GM12878 (cell line): ENCODE data around the gene CIROP. TPM values are rescaled to one million over a fixed set of nuclear protein-coding genes. Genes with fewer than 3 reads are reported as not detected.

Experiments used
- ATAC-seq: fragments of 200-7000 bp; cut with Tn5 transposase; 3 replicates; pipeline ENCODE4 v1.9.1; 2020; ENCODE audit warnings: mild to moderate bottlenecking, moderate library complexity
- BruUV-seq: library from RNA; stranded (reverse); fragments of 400-500 nt; replicated peaks from 2 replicates; lab custom pipeline; 2021; lab: Mats Ljungman, UMichigan
- CTCF ChIA-PET: fragments of 300-600 bp; sonication (Branson Sonifier 250); formaldehyde crosslinking; extraction: SDS; loops from one replicate; lab custom pipeline; 2021; ENCODE audit warnings: inconsistent platforms; lab: Yijun Ruan, JAX
- POLR2A ChIA-PET: fragments of 350-600 bp; formaldehyde crosslinking; extraction: SDS; loops from one replicate; lab custom pipeline; 2021; ENCODE audit warnings: inconsistent platforms; lab: Charles Lee
- RAD21 ChIA-PET: fragments of 300-600 bp; sonication (Branson Sonifier 250); formaldehyde crosslinking; loops from one replicate; lab custom pipeline; 2023; ENCODE audit warnings: antibody characterized with exemption; ENCODE audit not compliant: unreplicated experiment; lab: Charles Lee
- SMC1A ChIA-PET: fragments of 300-600 bp; sonication (Branson Sonifier 250); formaldehyde crosslinking; loops from one replicate; lab custom pipeline; 2023; ENCODE audit not compliant: unreplicated experiment, uncharacterized antibody; lab: Charles Lee
- DNase-seq: peaks from one replicate; pipeline ENCODE4 v3.0.0-alpha.2; 2011; ENCODE audit warnings: low read depth, low spot score
- FAIRE-seq: peaks from 3 replicates; lab custom pipeline; 2011; peaks lifted over from hg19 to GRCh38; lab: Jason Lieb, UNC
- H2AFZ ChIP-seq: 2 replicates; pipeline ENCODE4 v1.6.0; 2011; ENCODE audit warnings: low read depth, low read length, control low read depth; ENCODE audit not compliant: control insufficient read depth
- H3K27ac ChIP-seq: 2 replicates; pipeline ENCODE4 v1.5.1; 2011; ENCODE audit warnings: control low read depth; ENCODE audit not compliant: control insufficient read depth, insufficient read depth
- H3K27me3 ChIP-seq, 2 experiments: replicated peaks in 1 of 2; 2 replicates each; pipeline versions ENCODE4 v1.6.0 to v1.6.1; 2011; ENCODE audit warnings: low read length in 1 of 2; ENCODE audit not compliant: control insufficient read depth in 2 of 2, insufficient read depth in 2 of 2
- H3K36me3 ChIP-seq, 2 experiments: 2 replicates each; pipeline ENCODE4 v1.5.1; 2011; ENCODE audit warnings: low read length in 1 of 2; ENCODE audit not compliant: control insufficient read depth in 2 of 2, insufficient read depth in 2 of 2
- H3K4me1 ChIP-seq: 2 replicates; pipeline ENCODE4 v1.6.1; 2011; ENCODE audit warnings: mild to moderate bottlenecking, low read length, moderate library complexity, mixed read lengths; ENCODE audit not compliant: control insufficient read depth, insufficient read depth
- H3K4me2 ChIP-seq: 2 replicates; pipeline ENCODE4 v1.6.0; 2011; ENCODE audit warnings: control low read depth; ENCODE audit not compliant: control insufficient read depth, insufficient read depth
- H3K4me3 ChIP-seq: fragments of 200-600 bp; sonication (generic); 2 replicates; pipeline ENCODE4 v1.5.1; 2016
- H3K79me2 ChIP-seq: 2 replicates; pipeline ENCODE4 v1.6.0; 2011; ENCODE audit warnings: low read length; ENCODE audit not compliant: control insufficient read depth, insufficient read depth
- H3K9ac ChIP-seq: 2 replicates; pipeline ENCODE4 v1.8.0; 2011; ENCODE audit warnings: low read length, control low read depth, mixed read lengths; ENCODE audit not compliant: control insufficient read depth, insufficient read depth
- H3K9me3 ChIP-seq: replicated peaks from 3 replicates; pipeline ENCODE4 v1.5.1; 2011; ENCODE audit warnings: mild to moderate bottlenecking, low read length; ENCODE audit not compliant: control insufficient read depth, insufficient read depth
- H4K20me1 ChIP-seq: 2 replicates; pipeline ENCODE4 v1.6.0; 2011; ENCODE audit not compliant: control insufficient read depth, insufficient read depth
- BHLHE40 ChIP-seq, 2 experiments: fragments of 450-650 bp in 1 of 2; IDR thresholded peaks; 2 replicates each; pipeline ENCODE4 v1.6.1; 2011 to 2017; ENCODE audit warnings: low read depth in 2 of 2, borderline replicate concordance in 1 of 2, improper control_type of control experiment in 1 of 2, low read length in 1 of 2, mild to moderate bottlenecking in 1 of 2
- CBX3 ChIP-seq: fragments of 200-600 bp; sonication (generic); IDR thresholded peaks from 2 replicates; pipeline ENCODE4 v1.6.1; 2016; ENCODE audit warnings: low read depth, borderline replicate concordance
- CEBPB ChIP-seq, 2 experiments: fragments of 150-350 bp in 1 of 2; IDR thresholded peaks; 2 replicates each; pipeline ENCODE4 v1.6.1; 2012 to 2014; ENCODE audit warnings: low read depth in 2 of 2, low read length in 2 of 2, borderline replicate concordance in 1 of 2, inconsistent platforms in 1 of 2
- GABPA ChIP-seq: IDR thresholded peaks from 2 replicates; pipeline ENCODE4 v1.6.1; 2014; ENCODE audit warnings: antibody characterized with exemption, low read depth, mild to moderate bottlenecking, inconsistent platforms
- IKZF2 ChIP-seq, 2 experiments: fragments of 450-650 bp; IDR thresholded peaks; 2 replicates each; pipeline ENCODE4 v1.6.1; 2017; ENCODE audit warnings: mild to moderate bottlenecking in 2 of 2, moderate library complexity in 2 of 2
- IRF3 ChIP-seq: fragments of 450-650 bp; IDR thresholded peaks from 2 replicates; pipeline ENCODE4 v1.6.1; 2014; ENCODE audit warnings: mild to moderate bottlenecking
- MTA2 ChIP-seq: fragments of 450-650 bp; IDR thresholded peaks from 2 replicates; pipeline ENCODE4 v1.6.1; 2016; ENCODE audit warnings: low read depth, mild to moderate bottlenecking, moderate library complexity
- NFIC ChIP-seq: IDR thresholded peaks from 2 replicates; pipeline ENCODE4 v1.6.1; 2012; ENCODE audit warnings: low read depth, mild to moderate bottlenecking, inconsistent platforms, low read length, moderate library complexity
- NRF1 ChIP-seq: conservative IDR thresholded peaks from 2 replicates; pipeline ENCODE4 v1.6.1; 2011; ENCODE audit warnings: mild to moderate bottlenecking, low read depth, low read length, improper control_type of control experiment
- RCOR1 ChIP-seq: conservative IDR thresholded peaks from 2 replicates; pipeline ENCODE4 v1.6.1; 2012; ENCODE audit warnings: low read depth, low read length, improper control_type of control experiment
- RELB ChIP-seq: fragments of 450-650 bp; IDR thresholded peaks from 2 replicates; pipeline ENCODE4 v1.6.1; 2017; ENCODE audit warnings: low read depth, mild to moderate bottlenecking, moderate library complexity
- STAT1 ChIP-seq: fragments of 450-650 bp; conservative IDR thresholded peaks from 2 replicates; pipeline ENCODE4 v1.6.1; 2014; ENCODE audit warnings: antibody characterized with exemption, mild to moderate bottlenecking
- TCF3 ChIP-seq: IDR thresholded peaks from 2 replicates; pipeline ENCODE4 v1.6.1; 2012; ENCODE audit warnings: low read depth, mild to moderate bottlenecking, low read length, borderline replicate concordance; ENCODE audit not compliant: insufficient read depth
- YBX1 ChIP-seq: fragments of 450-650 bp; IDR thresholded peaks from 2 replicates; pipeline ENCODE4 v1.6.1; 2016; ENCODE audit warnings: antibody characterized with exemption
- ZBED1 ChIP-seq: IDR thresholded peaks from 2 replicates; pipeline ENCODE4 v1.6.1; 2016; ENCODE audit warnings: borderline replicate concordance
- ZNF274 ChIP-seq: IDR thresholded peaks from one replicate; pipeline ENCODE4 v1.8.0; 2011; ENCODE audit not compliant: insufficient read length, insufficient read depth
- ZNF384 ChIP-seq: IDR thresholded peaks from 2 replicates; pipeline ENCODE4 v1.6.1; 2012; ENCODE audit warnings: low read depth, mild to moderate bottlenecking, low read length, improper control_type of control experiment, borderline replicate concordance
- ZSCAN29 ChIP-seq: fragments of 450-650 bp; IDR thresholded peaks from 2 replicates; pipeline ENCODE4 v1.6.1; 2017; ENCODE audit warnings: mild to moderate bottlenecking, moderate library complexity
- WGBS: methylation state at CpG from one replicate; pipeline ENCODE4 v1.1.6; 2016; ENCODE audit warnings: low lambda C conversion rate; ENCODE audit not compliant: insufficient replicate concordance, insufficient coverage; ENCODE audit errors: missing lambda C conversion rate; 5-methylcytosine and 5-hydroxymethylcytosine counted together
- in situ Hi-C: fragments of 300-500 bp; cut with MboI; formaldehyde crosslinking; loops from 9 replicates; pipeline ENCODE4 v1.14.3; 2018; ENCODE audit warnings: mixed read lengths
- intact Hi-C: fragments of 100-400 bp; cut with micrococcal nuclease; formaldehyde crosslinking; loops from one replicate; pipeline ENCODE4 v1.14.2; 2022; ENCODE audit not compliant: unreplicated experiment
- polyA plus RNA-seq, 11 experiments: library from polyadenylated mRNA; depleted of rRNA in 4 of 11; unstranded in 6 of 11; stranded (reverse) in 5 of 11; fragments of >200 nt; fragmentation: Nextera tagmentation in 4 of 11; fragmentation: Illumina TruSeq in 1 of 11; extraction: Ambion mirVana in 4 of 11; extraction: Trizol in 1 of 11; gene quantifications; 1 replicate in 1 of 11; 2 replicates in 10 of 11; pipeline versions ENCODE4 v1.2.1 to v1.2.3, GENCODE V29; 2011 to 2016; ENCODE audit warnings: inconsistent platforms in 2 of 11, missing spikeins in 2 of 11, low read depth in 1 of 11
- total RNA-seq, 4 experiments: library from RNA; depleted of rRNA in 3 of 4; stranded (reverse); fragments of >200 nt in 3 of 4; fragmentation: Illumina TruSeq in 1 of 4; extraction: Trizol in 1 of 4; gene quantifications; 2 replicates each; pipeline versions ENCODE4 v1.2.1 to v1.2.3, GENCODE V29; 2013 to 2021

The CIROP gene
- total and polyA plus RNA-seq, 10 of the 15 experiments (the other 5 are each of a cell fraction or from before 2014, with no cell fraction given): not detected

- TF ChIP-seq RELB: no peak
- TF ChIP-seq GABPA: no peak
- no peak for TF ChIP-seq NFIC
Measured at GRCh38 chr14:23127861-23128260, 23.1 kb upstream of the CIROP start (continued).

GRCh38 chr14:23126548-23127278 lies 21.9 kb upstream of the CIROP start:
- no peaks in the 10 kb centered on the region for H4K20me1 ChIP-seq
- in situ Hi-C loops (loop anchor here (10.0 kb wide), 1 partner anchor 58 kb away; the partner anchor contains the start of gene SLC7A8), intact Hi-C loops (no loop called here)
- RAD21 ChIA-PET: no interaction called here
- SMC1A ChIA-PET: interaction anchor here (1.0 kb wide), 1 partner anchor 254 kb away, joined by 3 read pairs; no protein-coding TSS in a partner anchor
- H3K9me3 ChIP-seq: no peaks in the 10 kb centered on the region
- DNase-seq (no peak), FAIRE-seq (no peak), ATAC-seq (no peak)
- H3K27ac ChIP-seq: no peak overlapping the region
- no peaks in the 10 kb centered on the region for H3K79me2 ChIP-seq
- H2AFZ ChIP-seq: no peak overlapping the region
- CTCF ChIA-PET: no interaction called here
- H3K4me2 ChIP-seq: no peak overlapping the region
- no peak overlapping the region for H3K9ac ChIP-seq
- no peak for TF ChIP-seq BHLHE40 (IDR thresholded peaks at IDR 0.05; ENCODE audit: borderline replicate concordance in 1 of 2, low read depth in 2 of 2, low read length in 1 of 2)
- no peak for TF ChIP-seq CBX3
- no peak for TF ChIP-seq IRF3
- no peak for TF ChIP-seq ZNF274
- no peak for TF ChIP-seq TCF3
- no peak for TF ChIP-seq STAT1
- no peak for TF ChIP-seq NRF1
- TF ChIP-seq MTA2: no peak
- TF ChIP-seq RCOR1: no peak
- TF ChIP-seq ZSCAN29: no peak
- no peak for TF ChIP-seq CEBPB (IDR thresholded peaks at IDR 0.05; ENCODE audit: borderline replicate concordance in 1 of 2, low read depth in 2 of 2, low read length in 2 of 2)
- TF ChIP-seq ZNF384: no peak
- TF ChIP-seq YBX1: no peak
- TF ChIP-seq ZBED1: no peak
- TF ChIP-seq IKZF2 (IDR thresholded peaks at IDR 0.05): no peak
- TF ChIP-seq RELB: no peak
- POLR2A ChIA-PET: no interaction called here
- BruUV-seq: no TSS peak
- H3K4me3 ChIP-seq: no peak overlapping the region
- H3K36me3 ChIP-seq: no peaks in the 10 kb centered on the region
- no peaks in the 10 kb centered on the region; a peak in 3 of 4 replicates for H3K27me3 ChIP-seq
- 24% methylated on average over 8 of the region's 8 CpGs for WGBS
- H3K4me1 ChIP-seq: no peaks in the 10 kb centered on the region
